Fibroblast of the aortic adventitia (primary cell): ENCODE data around the gene TAF7L. TPM values are rescaled to one million over a fixed set of nuclear protein-coding genes. Genes with fewer than 3 reads are reported as not detected.

Experiments
- DNase-seq: peaks from one replicate; pipeline ENCODE4 v3.0.0-alpha.2; 2010; ENCODE audit warnings: low read depth
- H3K4me3 ChIP-seq: 2 replicates; pipeline ENCODE4 v1.5.1; 2011; ENCODE audit warnings: low read depth, mild to moderate bottlenecking, control low read depth, low read length, moderate library complexity
- CTCF ChIP-seq: IDR thresholded peaks from 2 replicates; pipeline ENCODE4 v1.5.1; 2011; ENCODE audit warnings: mild to moderate bottlenecking, low read length, control low read depth, inconsistent platforms; ENCODE audit not compliant: insufficient read depth
- small RNA-seq: library from RNA; depleted of rRNA; stranded (forward); fragments of <200 nt; gene quantifications from one replicate; pipeline ENCODE3, GENCODE V24; 2012
- total RNA-seq: library from RNA; depleted of rRNA; stranded (reverse); fragments of >200 nt; gene quantifications from 2 replicates; pipeline ENCODE4 v1.2.3, GENCODE V29; 2012; ENCODE audit warnings: low replicate concordance

TAF7L gene
- total RNA-seq, 1 donor: 0.63 TPM

DNA sequence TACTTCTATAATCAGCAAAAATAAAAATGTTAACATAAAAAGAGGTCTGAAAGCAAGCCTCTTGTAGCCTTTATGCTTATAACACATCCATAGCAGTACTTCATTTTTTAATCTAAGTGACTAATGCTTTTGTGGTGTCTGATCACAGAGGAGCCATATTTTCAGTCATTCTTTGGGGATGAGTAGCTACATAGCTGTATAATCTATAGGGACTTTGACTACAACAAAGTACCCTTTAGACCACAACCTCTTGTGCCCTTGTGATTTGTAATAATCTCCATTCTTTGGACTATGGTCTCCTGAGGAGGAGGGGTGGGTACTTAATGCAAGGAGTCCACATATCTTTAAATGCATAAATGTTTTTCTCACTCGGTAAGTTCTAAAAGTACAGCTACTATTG lies 62.0 kb downstream of the TAF7L start:
- H3K4me3 ChIP-seq: no peak overlapping the region
- TF ChIP-seq CTCF: no peak
- DNase-seq: peak; percentile 66

DNA sequence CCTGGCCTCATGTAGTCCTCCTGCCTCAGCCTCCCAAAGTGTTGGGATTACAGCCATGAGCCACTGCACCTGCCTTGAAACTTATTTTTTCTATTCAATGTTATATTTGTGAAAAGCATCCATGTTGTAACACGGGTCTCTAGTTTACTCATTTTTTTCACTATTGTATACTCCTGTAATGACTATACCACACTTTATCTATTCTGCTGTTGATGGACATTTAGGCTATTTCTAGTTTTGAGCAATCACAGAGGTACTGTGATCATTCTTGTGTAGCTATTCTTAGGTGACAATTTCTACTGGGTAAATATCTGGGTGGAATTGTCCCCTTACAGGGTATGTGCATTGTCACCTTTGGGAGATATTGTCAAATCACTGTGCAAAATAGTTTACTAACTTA lies 67.9 kb downstream of the TAF7L start:
- TF ChIP-seq CTCF: no peak
- no peak overlapping the region for H3K4me3 ChIP-seq
- DNase-seq: no peak

- H3K4me3 ChIP-seq: no peak overlapping the region
- DNase-seq: no peak
- no peak for TF ChIP-seq CTCF
These were observed 70.4 kb downstream of the TAF7L start for GRCh38 chrX:101220662-101221260.

DNA sequence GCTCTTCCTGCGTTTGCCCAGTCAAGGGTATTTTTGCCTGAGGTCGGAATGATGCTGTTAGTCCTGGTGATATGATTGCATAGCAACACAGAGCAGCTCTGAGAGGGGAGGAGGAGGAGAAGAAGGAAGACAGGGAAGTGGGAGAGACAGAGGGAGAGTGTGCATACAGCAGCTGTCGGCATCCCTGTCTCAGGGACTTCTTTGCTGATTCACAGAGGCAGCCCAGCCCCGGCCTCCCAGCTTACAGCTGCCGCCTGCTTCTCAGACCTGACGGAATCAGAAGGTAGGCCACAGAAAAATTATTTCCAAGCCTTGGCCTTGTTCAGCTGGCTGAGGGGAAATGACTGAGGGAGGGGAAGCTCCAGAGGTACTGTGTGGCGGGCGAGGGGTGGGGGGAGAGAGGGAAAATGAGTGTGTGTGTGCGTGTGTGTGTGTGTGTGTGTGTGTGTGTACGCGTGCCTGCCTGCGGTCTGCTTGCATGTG lies 71.2 kb downstream of the TAF7L start:
- TF ChIP-seq CTCF: no peak
- H3K4me3 ChIP-seq: peak overlapping the region; percentile 28
- DNase-seq: peak; percentile 35

GRCh38 chrX:101219116-101219863 lies 71.8 kb downstream of the TAF7L start, which contains the start of gene DRP2:
TSS of gene DRP2 (plus strand) at chrX:101219786. CDS start at chrX:101231648, 11,862 bp downstream.
- no peak for TF ChIP-seq CTCF
- peak; percentile 35 for DNase-seq
- H3K4me3 ChIP-seq: peak within 1 kb of the TSS; percentile 28

Small RNAs within 50 kb of the gene (small RNA-seq; reads per million reads assigned to genes)
- not detected for gene RNU6-934P

Other genes starting within 250 kb of the TAF7L start
- gene TRMT2B, start 239.2 kb downstream of the TAF7L start, total RNA-seq: 13.6 and 18.3 TPM in 2 replicates
- 2.5 and 14.4 TPM in 2 replicates for gene TMEM35A, start 212.5 kb downstream of the TAF7L start, total RNA-seq
- 4.3 and 23.4 TPM in 2 replicates for gene CENPI, start 193.1 kb downstream of the TAF7L start, total RNA-seq
- 0.41 and 1.8 TPM in 2 replicates for gene DRP2, start 71.5 kb downstream of the TAF7L start, total RNA-seq
- gene TIMM8A, start 57.4 kb upstream of the TAF7L start, total RNA-seq: 3.2 and 8.8 TPM in 2 replicates
- gene BTK, start 94.9 kb upstream of the TAF7L start, total RNA-seq: not detected in 2 replicates
- 1,088 and 1,131 TPM in 2 replicates for gene RPL36A, start 99.7 kb upstream of the TAF7L start, total RNA-seq
- 18.8 and 19.6 TPM in 2 replicates for gene GLA, start 116.6 kb upstream of the TAF7L start, total RNA-seq
- gene HNRNPH2, start 116.9 kb upstream of the TAF7L start, total RNA-seq: 66.2 and 161 TPM in 2 replicates
- 4.0 and 25.4 TPM in 2 replicates for gene ARMCX4, start 194.1 kb upstream of the TAF7L start, total RNA-seq